GM21825 (cell line): ENCODE results near the gene ZNF182.
"Not testable (repeated sequence)": the region's sequence is repeated elsewhere in the genome, so short reads cannot be mapped to it uniquely, and the experiment has no call there.

Experiments used
- ATAC-seq: cut with Tn5 transposase; IDR thresholded peaks from one replicate; pipeline ENCODE4 v1.9.1; 2021; ENCODE audit warnings: mild to moderate bottlenecking, moderate library complexity; ENCODE audit not compliant: unreplicated experiment

ZNF182 gene

DNA sequence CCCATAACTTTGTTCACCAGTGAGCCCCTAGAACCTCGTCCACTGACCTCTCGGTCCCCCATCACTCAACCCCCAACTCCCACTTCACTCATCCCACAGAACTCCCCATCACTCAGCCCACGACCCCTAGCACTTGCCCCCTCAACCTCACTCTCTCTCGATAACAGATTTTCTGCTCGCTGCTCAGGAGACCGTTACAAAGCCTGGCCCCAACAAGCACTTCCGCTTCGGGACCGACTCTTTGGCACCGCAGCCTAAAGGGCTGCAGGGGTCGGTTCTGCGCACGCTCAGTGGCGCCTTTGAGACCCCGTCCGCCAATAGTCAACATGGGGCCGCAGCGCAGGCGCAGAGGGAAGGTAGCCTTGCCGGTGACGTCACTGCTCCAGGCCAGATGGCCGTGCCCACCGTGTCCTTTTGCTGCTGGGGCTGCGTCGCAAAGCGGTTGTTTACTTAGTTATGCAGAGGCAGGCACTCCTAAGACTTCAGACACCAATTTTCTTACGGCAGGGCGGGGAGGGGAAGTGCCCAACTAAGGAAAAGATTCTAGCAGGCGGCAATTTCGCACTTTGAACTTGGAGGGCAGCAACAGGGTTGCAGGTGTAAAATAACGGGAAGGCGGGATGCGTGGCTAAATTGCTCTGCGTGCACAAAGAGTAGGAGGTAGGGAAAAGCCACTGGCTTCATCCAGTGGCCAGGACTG, at the start of gene ZNF182:
ZNF182 (minus strand) TSS at position 232 of the 700 bp plus-strand sequence. CDS start 1,380 bp downstream, outside the sequence.
- peak; percentile 95 for ATAC-seq

GRCh38 chrX:48046846-48047245, 43.1 kb upstream of the ZNF182 start:
- ATAC-seq = no peak

DNA sequence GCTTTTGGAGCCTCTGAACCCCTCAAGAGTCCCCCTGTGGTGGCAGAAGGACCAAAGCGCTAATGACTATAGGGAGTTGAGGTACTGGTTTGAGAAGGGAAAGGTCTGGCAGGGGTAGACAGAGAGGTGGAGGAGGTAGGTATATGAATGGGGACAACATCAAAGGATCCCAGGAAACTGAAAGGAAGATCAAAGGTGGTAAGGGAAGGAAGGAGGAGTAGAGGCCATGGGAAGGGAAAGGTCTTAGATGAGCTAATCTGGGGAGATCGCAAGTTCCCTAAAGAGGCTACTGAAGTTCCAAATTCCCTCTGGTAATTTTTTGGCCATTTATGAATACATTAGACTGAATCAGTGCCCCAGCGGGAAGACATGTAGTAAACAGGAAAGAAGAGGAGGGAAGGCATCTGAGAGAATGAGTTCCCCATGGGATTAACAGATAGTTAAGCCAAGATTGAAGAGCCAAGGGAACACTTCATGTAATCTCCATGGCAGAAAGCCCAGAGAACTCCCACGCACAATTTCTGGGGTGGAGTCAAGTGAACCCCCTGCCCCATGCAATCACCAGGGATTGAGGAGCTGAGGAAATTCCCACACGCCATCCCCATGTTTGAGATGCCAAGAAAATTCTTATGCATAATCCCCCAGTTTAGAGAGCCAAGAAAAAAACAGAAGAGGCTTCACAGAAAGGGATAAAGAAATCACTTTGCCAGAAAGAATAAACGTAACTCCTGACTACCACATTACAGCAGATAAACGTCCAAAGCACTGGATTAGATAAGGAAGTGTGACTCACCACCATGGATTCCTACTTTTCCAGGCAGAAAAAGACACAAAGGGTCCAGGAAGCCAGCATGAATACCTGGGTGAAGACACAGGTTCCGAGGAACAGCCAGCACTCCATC, 41.9 kb upstream of the ZNF182 start:
- ATAC-seq = no peak

DNA sequence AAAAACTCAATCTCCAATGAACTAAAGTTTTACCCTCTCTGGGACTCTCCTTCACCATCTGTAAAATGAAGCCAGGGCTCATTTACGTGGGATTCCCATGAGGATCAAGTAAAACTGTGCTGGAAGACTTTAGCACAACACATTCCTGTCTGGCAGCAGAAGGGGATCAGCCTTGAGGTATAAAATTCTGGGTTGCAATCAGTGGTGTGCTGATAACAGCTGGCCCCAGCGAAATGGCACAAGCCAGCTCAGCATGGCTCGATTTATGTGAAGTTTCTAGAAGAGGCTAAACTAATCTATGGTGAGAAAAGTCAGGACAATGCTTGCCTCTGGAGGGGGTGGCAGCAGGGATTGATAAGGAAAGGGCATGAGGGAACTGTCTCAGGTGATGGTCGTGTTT, 39.3 kb upstream of the ZNF182 start:
- no peak for ATAC-seq

DNA sequence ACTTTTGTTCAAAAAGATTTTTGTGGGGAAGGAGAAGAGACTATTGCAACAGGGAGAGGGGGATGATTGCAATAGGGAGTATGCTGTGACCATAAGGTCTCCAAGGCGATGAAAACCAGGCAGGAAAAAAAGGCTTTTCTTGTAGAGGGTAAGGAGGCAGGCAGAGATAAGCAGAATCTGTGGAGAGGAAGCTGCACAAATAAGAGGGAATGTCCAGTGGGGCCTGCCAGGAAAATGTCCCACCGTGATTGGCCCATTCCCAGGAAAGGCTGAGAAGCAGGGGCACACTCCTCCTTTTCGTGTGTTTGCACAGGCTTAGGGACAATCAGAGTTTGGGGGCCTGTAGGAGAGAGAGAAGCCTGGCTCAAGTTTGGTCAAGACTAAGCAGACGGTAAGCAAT, 32.1 kb upstream of the ZNF182 start:
- no peak for ATAC-seq

DNA sequence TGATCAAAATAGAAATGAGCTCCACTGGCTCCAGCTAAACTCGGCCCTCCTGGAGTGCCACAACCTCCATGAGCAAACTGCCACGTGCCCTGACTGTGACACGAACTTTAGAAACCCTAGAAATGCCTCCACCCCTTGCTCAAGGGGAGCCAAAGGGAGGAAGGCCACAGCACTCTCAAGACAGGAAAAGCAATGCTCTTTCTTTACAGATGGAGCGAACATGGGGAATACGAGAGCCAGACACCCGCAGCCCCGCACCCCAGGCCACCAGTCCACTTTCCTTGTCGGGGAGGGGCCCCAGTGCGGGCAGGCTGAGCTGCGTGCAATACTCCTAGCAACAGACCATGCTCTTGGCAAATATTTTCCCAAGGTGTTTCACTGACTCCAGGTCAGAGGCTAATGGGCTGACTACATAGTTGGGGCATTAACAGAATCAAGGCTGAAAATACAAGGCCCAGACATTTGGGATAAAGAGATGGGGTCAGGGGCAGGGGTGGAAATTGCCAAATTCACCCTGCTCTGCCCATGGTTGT, 26.9 kb upstream of the ZNF182 start:
- not testable (repeated sequence) for ATAC-seq

DNA sequence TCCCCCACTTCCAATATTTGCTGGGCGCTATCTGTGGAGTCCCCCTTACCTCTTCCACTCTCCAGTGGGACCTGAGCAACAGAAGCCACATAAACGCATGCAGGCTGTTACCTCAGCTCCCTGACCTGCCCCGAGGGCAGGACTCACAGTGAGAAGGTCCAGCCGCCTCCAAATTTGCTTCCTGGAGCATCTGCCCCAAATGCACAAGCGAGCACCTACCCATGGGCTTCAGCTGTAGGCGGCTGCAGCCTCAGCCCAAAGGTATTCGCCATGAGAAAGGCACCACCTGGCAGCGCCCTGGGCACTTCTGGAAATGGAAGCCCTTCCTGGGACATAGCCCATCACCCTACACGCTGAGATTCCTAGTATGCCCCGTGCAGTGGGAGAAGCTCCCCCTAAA, 26.4 kb upstream of the ZNF182 start:
- no peak for ATAC-seq

DNA sequence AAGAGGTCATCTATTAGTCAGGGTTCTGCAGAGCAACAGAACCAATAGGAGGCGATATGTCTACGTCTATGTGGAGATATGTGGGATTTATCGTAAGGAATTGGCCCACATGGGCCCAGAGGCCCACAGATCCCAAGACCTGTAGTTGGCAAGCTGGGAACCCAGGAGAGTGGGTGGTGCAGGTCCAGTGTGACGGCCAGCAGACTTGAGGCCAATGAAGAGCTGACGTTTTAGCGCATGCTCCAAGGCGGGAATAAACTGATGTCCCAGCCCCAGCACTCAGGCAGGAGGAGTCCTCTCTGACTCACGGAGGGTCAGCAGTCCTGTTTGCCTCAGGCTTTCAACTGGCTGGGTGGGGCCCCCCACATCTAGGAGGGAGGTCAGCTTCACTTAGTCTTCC, 24.3 kb upstream of the ZNF182 start:
- ATAC-seq = no peak

DNA sequence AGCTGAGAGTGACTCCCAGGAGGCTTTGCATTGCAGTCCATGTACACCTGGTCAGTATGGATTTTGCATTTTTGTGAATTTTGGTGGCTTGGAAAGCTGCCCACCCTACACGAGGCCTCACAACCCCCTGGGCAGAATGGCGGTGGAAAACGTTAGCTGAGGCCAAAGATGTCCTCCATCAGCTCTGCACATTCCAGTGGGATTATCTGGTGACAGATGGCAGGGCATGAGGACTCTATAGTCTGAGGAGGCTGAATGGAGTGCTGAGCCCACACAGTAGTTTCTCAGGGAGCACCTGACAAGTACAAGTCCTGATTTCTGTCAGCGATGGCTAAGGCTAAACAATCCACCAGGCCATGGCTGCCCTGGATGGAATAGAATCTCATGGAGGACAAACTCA, 23.8 kb upstream of the ZNF182 start:
- not testable (repeated sequence) for ATAC-seq

DNA sequence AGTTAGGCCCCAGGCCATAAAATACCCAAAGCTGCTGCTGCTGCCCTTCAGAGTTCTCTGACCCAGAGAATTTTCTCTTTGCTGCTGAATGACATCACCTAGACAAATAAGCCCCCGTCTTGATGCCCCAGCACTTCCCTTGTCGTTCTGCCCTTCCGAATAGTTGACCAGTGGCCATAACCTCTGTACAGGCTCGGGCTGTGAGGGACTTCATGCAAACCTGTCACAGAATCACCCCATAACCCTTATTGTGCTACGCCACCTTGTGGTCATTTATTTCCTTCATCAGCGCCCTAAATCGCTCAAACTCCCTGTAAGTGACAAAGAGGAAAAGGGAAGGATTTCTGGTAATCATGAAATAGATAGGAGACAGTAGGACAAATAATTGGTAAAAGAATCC, 21.8 kb upstream of the ZNF182 start:
- no peak for ATAC-seq

- no peak for ATAC-seq
Observed at GRCh38 chrX:48022738-48023137, 18.9 kb upstream of the ZNF182 start.

DNA sequence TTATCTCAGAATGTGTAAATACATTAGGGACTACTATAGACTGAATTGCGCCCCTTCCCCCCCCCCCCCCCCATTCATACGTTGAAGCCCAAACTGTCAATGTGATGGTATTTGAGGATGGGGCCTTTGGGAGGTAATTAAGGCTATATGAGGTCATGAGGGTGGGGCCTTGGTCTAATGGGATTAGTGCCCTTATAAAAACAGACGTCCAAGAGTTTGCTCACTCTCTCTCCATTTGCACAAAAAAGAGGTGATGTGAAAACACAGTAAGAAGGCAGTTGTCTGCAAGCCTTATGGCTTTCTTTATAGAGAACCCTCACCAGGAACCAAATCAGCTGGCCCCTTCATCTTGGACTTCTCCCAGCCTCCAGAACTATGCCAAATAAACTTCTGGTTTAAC, 18.3 kb upstream of the ZNF182 start:
- no peak for ATAC-seq

DNA sequence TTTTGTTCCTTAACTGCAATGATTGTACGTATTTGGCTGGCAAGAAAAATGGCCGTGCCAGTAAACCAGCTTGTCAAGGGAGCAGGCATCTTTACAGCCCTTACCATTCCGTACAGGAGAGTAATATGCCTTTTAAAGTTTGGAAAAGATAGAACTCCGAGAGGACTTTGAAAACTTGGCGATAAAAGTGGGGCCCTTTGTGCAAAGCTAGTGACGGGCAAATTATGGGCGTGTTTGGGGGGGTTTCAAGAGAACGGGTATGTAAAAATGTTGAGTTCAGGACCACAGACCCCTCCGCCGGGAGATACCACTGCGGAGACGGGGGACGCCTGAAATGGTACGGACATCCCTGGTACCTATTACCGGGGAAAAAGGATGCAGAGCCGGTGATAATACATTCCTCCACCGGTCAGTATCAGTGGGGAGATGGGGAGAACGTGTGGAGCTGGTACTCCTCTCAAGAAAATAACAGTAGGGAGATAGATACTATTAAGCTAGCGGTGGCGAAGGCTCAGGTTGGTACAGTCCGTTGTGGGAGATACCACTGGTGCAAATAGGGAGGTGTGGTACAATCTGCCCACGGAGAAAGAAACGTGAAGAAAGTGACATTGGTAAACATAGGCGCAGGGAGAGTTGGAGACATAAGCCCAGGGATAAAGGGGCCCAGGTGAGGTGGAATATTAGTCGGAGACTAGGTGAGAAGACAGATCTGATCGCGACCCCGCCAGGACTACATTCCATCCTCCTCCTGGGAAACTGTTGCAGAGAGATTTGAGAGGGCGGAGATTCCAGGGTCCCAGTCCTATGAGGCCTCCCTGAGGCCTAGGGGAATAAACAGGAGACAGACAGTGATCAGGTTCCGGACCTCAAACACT, 17.5 kb upstream of the ZNF182 start:
- ATAC-seq = peak; percentile 45

DNA sequence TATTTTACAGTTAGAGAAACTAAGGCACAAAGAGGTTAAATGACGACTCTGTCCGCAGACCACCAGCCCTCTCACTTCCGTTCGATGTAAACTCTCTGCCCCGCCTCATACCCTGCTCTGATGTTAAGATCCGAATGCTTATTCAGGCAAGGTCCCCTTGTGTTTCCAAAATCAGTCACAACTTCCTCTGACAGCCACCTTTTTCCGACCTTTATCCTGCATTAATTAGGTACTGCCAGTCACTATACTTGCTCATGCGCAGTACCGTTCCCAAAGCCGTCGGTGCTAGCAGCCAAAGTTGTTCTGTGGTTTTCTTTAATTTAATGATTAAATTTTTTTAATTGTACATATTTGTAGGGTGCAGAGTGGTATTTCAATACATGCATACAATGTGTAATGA, 16.7 kb upstream of the ZNF182 start:
- not testable (repeated sequence) for ATAC-seq

- not testable (repeated sequence) for ATAC-seq
Observed at GRCh38 chrX:48019892-48020291, 16.1 kb upstream of the ZNF182 start.

GRCh38 chrX:48016583-48017310, 13.0 kb upstream of the ZNF182 start:
- not testable (repeated sequence) for ATAC-seq

DNA sequence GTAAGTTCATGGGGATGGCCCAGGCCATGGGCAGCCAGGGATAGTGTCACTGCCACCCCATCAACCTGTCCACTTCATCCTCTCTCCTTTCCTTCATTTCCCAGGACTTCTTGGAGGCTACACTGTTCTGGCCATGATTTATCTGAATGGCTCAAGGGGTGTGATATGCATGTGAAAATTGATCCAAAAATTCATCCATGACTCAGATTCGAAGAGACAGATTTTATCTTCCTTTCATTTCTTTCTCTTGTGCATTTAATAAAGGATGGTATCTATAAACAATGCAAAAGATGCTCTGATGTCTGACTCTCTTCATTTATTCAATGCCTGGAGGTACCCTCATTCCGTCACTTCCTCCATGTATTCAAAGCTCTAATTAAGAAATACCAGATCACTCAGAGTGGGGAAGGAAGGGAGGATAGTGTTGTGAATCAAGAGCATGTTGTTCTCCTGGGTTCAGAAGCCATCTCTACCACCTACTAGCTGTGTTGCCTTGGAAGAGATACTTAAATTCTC, 5.7 kb upstream of the ZNF182 start:
- not testable (repeated sequence) for ATAC-seq

DNA sequence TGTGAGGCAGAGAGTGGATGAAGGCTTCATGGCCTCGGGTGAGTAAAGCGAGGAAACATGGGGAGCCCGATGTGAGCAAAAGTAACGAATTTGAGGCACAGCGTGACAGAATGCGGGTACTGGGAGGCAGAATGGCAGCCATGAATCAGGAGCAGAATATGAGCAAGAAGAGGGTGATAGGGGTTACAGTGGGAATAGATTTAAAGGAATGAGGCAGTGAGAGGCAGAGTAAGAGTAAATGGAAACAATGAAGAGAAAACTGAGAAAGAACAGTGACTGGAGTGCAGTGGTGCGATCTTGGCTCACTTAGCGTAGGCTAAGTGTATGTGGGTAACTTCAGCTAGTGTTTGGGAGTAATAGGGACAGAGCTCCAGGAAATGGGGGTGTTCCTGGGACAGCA, 2.9 kb upstream of the ZNF182 start, which contains the start of gene SPACA5:
SPACA5 (plus strand) TSS at position 301 of the 400 bp plus-strand sequence. CDS start 815 bp downstream, outside the sequence.
- ATAC-seq = not testable (repeated sequence)

- ATAC-seq = peak; percentile 29
Observed at GRCh38 chrX:48003367-48003757, 427 bp downstream of the ZNF182 start.

DNA sequence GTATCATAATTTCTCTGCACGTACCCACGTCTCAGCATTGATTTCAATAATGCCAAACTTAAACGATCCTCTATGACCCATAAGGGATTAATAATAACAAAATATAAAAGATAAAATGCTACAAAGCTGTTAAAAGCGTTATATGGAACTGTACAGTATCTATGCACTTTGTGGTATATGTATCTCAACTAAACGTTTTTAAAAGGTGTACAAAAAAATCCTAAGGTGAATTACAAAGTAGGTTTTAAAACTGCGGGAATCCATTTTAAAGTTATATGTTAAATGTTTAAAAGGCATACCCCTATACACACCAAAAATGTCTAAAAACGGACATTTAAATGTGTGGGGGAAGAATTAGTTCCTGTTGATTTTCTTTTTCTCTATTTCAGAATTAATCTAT, 860 bp downstream of the ZNF182 start:
- no peak for ATAC-seq
